Amygdala (tissue), 56 donors: ENCODE results near the gene INSIG1.

Source experiments
- DNase-seq, 56 donors: peaks; one replicate each; lab custom pipeline; 2025; lab: John Stamatoyannopoulos, UW

Gene INSIG1

GRCh38 chr7:155298834-155299534 lies 1.3 kb downstream of the INSIG1 start:
- DNase-seq, result peak; percentile 72 to 99 (median 97)

GRCh38 chr7:155299535-155300202 lies 2.0 kb downstream of the INSIG1 start:
- peak in 7 of 56 donors; percentile 8 to 50 (median 24) for DNase-seq

GRCh38 chr7:155300641-155301452 lies 3.2 kb downstream of the INSIG1 start:
- DNase-seq, result peak in 5 of 56 donors; percentile 10 to 53 (median 21)

- DNase-seq, result no peak
These were observed 5.4 kb downstream of the INSIG1 start for GRCh38 chr7:155303039-155303593.

- no peak for DNase-seq
These were observed 6.2 kb downstream of the INSIG1 start for GRCh38 chr7:155303897-155304296.

GRCh38 chr7:155305231-155305904 lies 7.7 kb downstream of the INSIG1 start:
- DNase-seq, result no peak

GRCh38 chr7:155306673-155307470 lies 9.2 kb downstream of the INSIG1 start:
- peak in 1 of 56 donors; percentile 18 for DNase-seq

GRCh38 chr7:155308330-155309020 lies 10.8 kb downstream of the INSIG1 start:
- no peak for DNase-seq

GRCh38 chr7:155309021-155309338 lies 11.3 kb downstream of the INSIG1 start:
- no peak for DNase-seq

GRCh38 chr7:155310425-155311114 lies 12.9 kb downstream of the INSIG1 start:
- DNase-seq, result peak in 1 of 56 donors; percentile 14

GRCh38 chr7:155311826-155312537 lies 14.3 kb downstream of the INSIG1 start:
- DNase-seq, result no peak

GRCh38 chr7:155312633-155313032 lies 15.0 kb downstream of the INSIG1 start:
- no peak for DNase-seq

GRCh38 chr7:155313096-155313495 lies 15.4 kb downstream of the INSIG1 start:
- DNase-seq, result no peak

- DNase-seq, result no peak
These were observed 18.3 kb downstream of the INSIG1 start for GRCh38 chr7:155315977-155316376.

GRCh38 chr7:155316427-155317113 lies 18.9 kb downstream of the INSIG1 start:
- no peak for DNase-seq

GRCh38 chr7:155317114-155317434 lies 19.4 kb downstream of the INSIG1 start:
- DNase-seq, result no peak

GRCh38 chr7:155318245-155318644 lies 20.6 kb downstream of the INSIG1 start:
- no peak for DNase-seq
